Measurements from ENCODE around the gene KLHL22.

KLHL22 gene

DNA sequence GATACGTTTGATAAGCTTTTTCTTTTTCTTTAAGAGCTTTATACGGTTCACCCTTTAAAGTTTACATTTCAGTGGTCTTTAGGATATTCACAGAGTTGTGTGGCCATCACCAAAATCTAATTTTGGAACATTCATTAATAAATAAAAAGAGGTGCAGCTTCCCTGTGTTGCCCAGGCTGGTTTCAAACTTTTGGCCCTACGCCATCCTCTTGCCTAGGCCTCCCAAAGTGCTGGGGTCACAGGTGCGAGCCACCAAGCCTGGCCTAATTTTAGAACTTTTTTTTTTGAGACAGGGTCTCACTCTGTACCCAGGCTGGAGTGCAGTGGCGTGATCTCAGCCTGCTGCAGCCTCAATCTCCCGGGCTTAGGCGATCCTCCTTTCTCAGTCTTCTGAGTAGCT lies 42.4 kb upstream of the KLHL22 start:
- TF ChIP-seq, protein P1, sequence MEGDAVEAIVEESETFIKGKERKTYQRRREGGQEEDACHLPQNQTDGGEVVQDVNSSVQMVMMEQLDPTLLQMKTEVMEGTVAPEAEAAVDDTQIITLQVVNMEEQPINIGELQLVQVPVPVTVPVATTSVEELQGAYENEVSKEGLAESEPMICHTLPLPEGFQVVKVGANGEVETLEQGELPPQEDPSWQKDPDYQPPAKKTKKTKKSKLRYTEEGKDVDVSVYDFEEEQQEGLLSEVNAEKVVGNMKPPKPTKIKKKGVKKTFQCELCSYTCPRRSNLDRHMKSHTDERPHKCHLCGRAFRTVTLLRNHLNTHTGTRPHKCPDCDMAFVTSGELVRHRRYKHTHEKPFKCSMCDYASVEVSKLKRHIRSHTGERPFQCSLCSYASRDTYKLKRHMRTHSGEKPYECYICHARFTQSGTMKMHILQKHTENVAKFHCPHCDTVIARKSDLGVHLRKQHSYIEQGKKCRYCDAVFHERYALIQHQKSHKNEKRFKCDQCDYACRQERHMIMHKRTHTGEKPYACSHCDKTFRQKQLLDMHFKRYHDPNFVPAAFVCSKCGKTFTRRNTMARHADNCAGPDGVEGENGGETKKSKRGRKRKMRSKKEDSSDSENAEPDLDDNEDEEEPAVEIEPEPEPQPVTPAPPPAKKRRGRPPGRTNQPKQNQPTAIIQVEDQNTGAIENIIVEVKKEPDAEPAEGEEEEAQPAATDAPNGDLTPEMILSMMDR (IDR thresholded peaks at IDR 0.05; ENCODE audit: borderline replicate concordance, extremely low read depth, low read length, poor library complexity, severe bottlenecking): no peak
- TF ChIP-seq EZH2 (IDR thresholded peaks at IDR 0.05; ENCODE audit: borderline replicate concordance, low read depth, low read length, severe bottlenecking): no peak
- no peaks in the 10 kb centered on the region for H3K4me1 ChIP-seq (ENCODE audit: insufficient read depth, low read length)
- peaks cover 49% of the 10 kb centered on the region for H4K20me1 ChIP-seq (ENCODE audit: insufficient read depth, low read length)
- peaks cover 65% of the 10 kb centered on the region for H3K36me3 ChIP-seq (ENCODE audit: insufficient read depth, low read length)
- no peak for ATAC-seq (ENCODE audit: insufficient read depth, low read depth)
- H3K4me2 ChIP-seq (ENCODE audit: insufficient read depth, low read length): no peak overlapping the region
- H3K4me3 ChIP-seq (ENCODE audit: low read depth in 1 of 2, low read length in 2 of 2): no peak overlapping the region
- H3K9me3 ChIP-seq (ENCODE audit: insufficient read depth, low read length, severe bottlenecking): no peaks in the 10 kb centered on the region
- no peak overlapping the region for H3K27ac ChIP-seq (ENCODE audit: low read length)
- no peak overlapping the region for H3K9ac ChIP-seq (ENCODE audit: low read depth, low read length)
- no peaks in the 10 kb centered on the region for H3K27me3 ChIP-seq (ENCODE audit: insufficient read depth, low read length, poor library complexity)
- no peak for DNase-seq
- H3K79me2 ChIP-seq (ENCODE audit: insufficient read depth, low read length): peaks cover 68% of the 10 kb centered on the region
- no peak overlapping the region for H2AFZ ChIP-seq (ENCODE audit: low read depth, low read length)

DNA sequence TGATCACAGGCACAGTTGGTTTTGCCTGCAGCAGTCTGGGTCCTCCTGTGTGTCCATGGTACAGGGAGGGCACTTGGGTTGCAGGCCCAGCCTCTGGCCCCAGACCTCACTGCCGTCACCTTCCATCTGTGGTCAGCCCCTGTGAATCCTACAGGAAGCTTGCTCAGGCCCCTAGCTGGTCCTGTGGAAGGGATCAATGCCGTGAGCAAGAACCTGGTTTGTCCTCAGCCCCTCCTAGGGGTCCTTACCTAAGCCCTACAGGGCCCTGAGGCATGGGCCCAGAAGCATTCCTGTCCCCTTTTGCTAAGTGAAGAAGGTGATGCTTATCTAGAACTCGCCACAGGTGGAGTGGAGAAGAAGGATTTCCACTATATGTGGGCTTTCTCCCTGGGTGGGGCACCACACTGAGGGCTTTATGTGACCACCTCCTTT lies 41.7 kb upstream of the KLHL22 start:
- TF ChIP-seq, protein P1 (IDR thresholded peaks at IDR 0.05; ENCODE audit: borderline replicate concordance, extremely low read depth, low read length, poor library complexity, severe bottlenecking): no peak
- TF ChIP-seq EZH2 (IDR thresholded peaks at IDR 0.05; ENCODE audit: borderline replicate concordance, low read depth, low read length, severe bottlenecking): no peak
- Histone ChIP-seq H3K36me3 (ENCODE audit: insufficient read depth, low read length) (peaks cover 67% of the 10 kb centered on the region), H3K79me2 (ENCODE audit: insufficient read depth, low read length) (peaks cover 71% of the 10 kb centered on the region), H3K9me3 (ENCODE audit: insufficient read depth, low read length, severe bottlenecking) (no peaks in the 10 kb centered on the region), H3K27me3 (ENCODE audit: insufficient read depth, low read length, poor library complexity) (no peaks in the 10 kb centered on the region), H3K27ac (ENCODE audit: low read length) (no peak overlapping the region), H3K4me2 (ENCODE audit: insufficient read depth, low read length) (no peak overlapping the region), H4K20me1 (ENCODE audit: insufficient read depth, low read length) (peaks cover 53% of the 10 kb centered on the region), H3K9ac (ENCODE audit: low read depth, low read length) (no peak overlapping the region), H2AFZ (ENCODE audit: low read depth, low read length) (no peak overlapping the region), H3K4me1 (ENCODE audit: insufficient read depth, low read length) (no peaks in the 10 kb centered on the region), H3K4me3 (ENCODE audit: low read depth in 1 of 2, low read length in 2 of 2) (no peak overlapping the region)
- no peak for ATAC-seq (ENCODE audit: insufficient read depth, low read depth)
- DNase-seq: no peak

DNA sequence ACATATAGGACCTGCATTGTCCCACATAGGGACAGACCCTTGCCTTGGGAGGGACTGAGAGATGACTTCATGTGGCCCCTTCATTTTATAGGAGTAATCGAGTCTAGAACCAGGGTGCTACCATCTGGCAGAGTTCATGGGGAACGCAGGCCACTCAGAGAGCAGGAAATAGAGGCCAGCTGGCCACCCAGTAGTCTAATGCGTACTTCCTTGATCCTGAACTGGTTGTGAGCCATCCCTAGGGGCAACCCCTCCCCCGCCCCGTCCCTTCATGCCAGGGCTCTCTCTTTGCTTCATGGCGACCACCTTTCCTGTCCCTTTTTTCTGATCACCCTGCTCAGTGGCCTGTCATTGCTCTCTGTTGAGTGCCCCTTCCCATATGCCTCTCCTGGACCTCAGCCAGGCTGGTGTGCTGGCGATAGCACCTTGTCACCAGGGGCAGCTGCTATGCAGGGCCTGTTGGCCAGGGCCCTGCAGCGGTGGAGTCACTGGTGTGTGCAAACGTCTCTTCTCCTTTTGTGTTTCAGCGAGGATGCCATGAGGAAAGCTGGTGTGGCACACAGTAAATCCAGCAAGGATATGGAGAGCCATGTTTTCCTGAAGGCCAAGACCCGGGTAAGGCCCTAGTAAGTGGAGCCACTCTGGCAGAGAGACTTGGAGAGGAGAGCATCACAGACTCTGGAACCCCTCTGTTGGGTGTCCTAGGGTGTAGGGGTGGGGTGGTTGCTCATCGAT lies 41.2 kb upstream of the KLHL22 start:
- Histone ChIP-seq H3K4me3 (ENCODE audit: low read depth in 1 of 2, low read length in 2 of 2) (no peak overlapping the region), H4K20me1 (ENCODE audit: insufficient read depth, low read length) (peaks cover 55% of the 10 kb centered on the region), H3K9ac (ENCODE audit: low read depth, low read length) (no peak overlapping the region), H3K9me3 (ENCODE audit: insufficient read depth, low read length, severe bottlenecking) (no peaks in the 10 kb centered on the region), H3K27ac (ENCODE audit: low read length) (no peak overlapping the region), H3K27me3 (ENCODE audit: insufficient read depth, low read length, poor library complexity) (no peaks in the 10 kb centered on the region), H3K4me1 (ENCODE audit: insufficient read depth, low read length) (no peaks in the 10 kb centered on the region; the same call in 1 of the 2 replicates), H2AFZ (ENCODE audit: low read depth, low read length) (no peak overlapping the region), H3K4me2 (ENCODE audit: insufficient read depth, low read length) (no peak overlapping the region), H3K79me2 (ENCODE audit: insufficient read depth, low read length) (peaks cover 71% of the 10 kb centered on the region), H3K36me3 (ENCODE audit: insufficient read depth, low read length) (peaks cover 64% of the 10 kb centered on the region)
- ATAC-seq (ENCODE audit: insufficient read depth, low read depth) (no peak), DNase-seq (no peak)
- TF ChIP-seq, protein P1 (IDR thresholded peaks at IDR 0.05; ENCODE audit: borderline replicate concordance, extremely low read depth, low read length, poor library complexity, severe bottlenecking): no peak
- TF ChIP-seq EZH2 (IDR thresholded peaks at IDR 0.05; ENCODE audit: borderline replicate concordance, low read depth, low read length, severe bottlenecking): no peak

Data from DND-41 (cell line).